ENCODE results near the gene JCAD.
A peak's percentile ranks its signal among the peaks of the same experiment; 100 is the strongest.
"Not testable (repeated sequence)": the region's sequence is repeated elsewhere in the genome, so short reads cannot be mapped to it uniquely, and the experiment has no call there.

JCAD gene

GRCh38 chr10:30027057-30028005, 32.1 kb downstream of the JCAD start:
- DNase-seq (ENCODE audit: extremely low read depth in 1 of 2, low read depth in 1 of 2) = peak; percentile 59 to 66

GRCh38 chr10:30026578-30026977, 32.8 kb downstream of the JCAD start:
- DNase-seq (ENCODE audit: extremely low read depth in 1 of 2, low read depth in 1 of 2) = no peak

- DNase-seq (ENCODE audit: extremely low read depth in 1 of 2, low read depth in 1 of 2) = no peak
Measured at GRCh38 chr10:30026080-30026479, 33.3 kb downstream of the JCAD start.

GRCh38 chr10:30025428-30025827, 34.0 kb downstream of the JCAD start:
- DNase-seq (ENCODE audit: extremely low read depth in 1 of 2, low read depth in 1 of 2) = not testable (repeated sequence)

- DNase-seq (ENCODE audit: extremely low read depth in 1 of 2, low read depth in 1 of 2) = no peak
Measured at GRCh38 chr10:30022590-30022989, 36.8 kb downstream of the JCAD start.

GRCh38 chr10:30019468-30019867, 39.9 kb downstream of the JCAD start:
- no peak for DNase-seq (ENCODE audit: extremely low read depth in 1 of 2, low read depth in 1 of 2)

- DNase-seq (ENCODE audit: extremely low read depth in 1 of 2, low read depth in 1 of 2) = no peak
Measured at GRCh38 chr10:30018496-30018895, 40.9 kb downstream of the JCAD start.

- no peak for DNase-seq (ENCODE audit: extremely low read depth in 1 of 2, low read depth in 1 of 2)
Measured at GRCh38 chr10:30017966-30018365, 41.4 kb downstream of the JCAD start.

- DNase-seq (ENCODE audit: extremely low read depth in 1 of 2, low read depth in 1 of 2) = no peak
Measured at GRCh38 chr10:30017556-30017955, 41.8 kb downstream of the JCAD start.

GRCh38 chr10:30014511-30014910, 44.9 kb downstream of the JCAD start:
- DNase-seq (ENCODE audit: extremely low read depth in 1 of 2, low read depth in 1 of 2) = no peak

GRCh38 chr10:30013757-30014156, 45.6 kb downstream of the JCAD start:
- DNase-seq (ENCODE audit: extremely low read depth in 1 of 2, low read depth in 1 of 2) = no peak

- no peak for DNase-seq (ENCODE audit: extremely low read depth in 1 of 2, low read depth in 1 of 2)
Measured at GRCh38 chr10:30011956-30012647, 47.3 kb downstream of the JCAD start.

GRCh38 chr10:30011396-30011795, 48.0 kb downstream of the JCAD start:
- DNase-seq (ENCODE audit: extremely low read depth in 1 of 2, low read depth in 1 of 2) = no peak

- no peak for DNase-seq (ENCODE audit: extremely low read depth in 1 of 2, low read depth in 1 of 2)
Measured at GRCh38 chr10:30007406-30007805, 52.0 kb downstream of the JCAD start.

- no peak for DNase-seq (ENCODE audit: extremely low read depth in 1 of 2, low read depth in 1 of 2)
Measured at GRCh38 chr10:30006410-30006809, 53.0 kb downstream of the JCAD start.

GRCh38 chr10:30005116-30005515, 54.3 kb downstream of the JCAD start:
- not testable (repeated sequence) for DNase-seq (ENCODE audit: extremely low read depth in 1 of 2, low read depth in 1 of 2)

GRCh38 chr10:30002426-30003266, 56.7 kb downstream of the JCAD start:
- peak; percentile 12 to 23 for DNase-seq (ENCODE audit: extremely low read depth in 1 of 2, low read depth in 1 of 2)

GRCh38 chr10:30000802-30001571, 58.4 kb downstream of the JCAD start:
- no peak for DNase-seq (ENCODE audit: extremely low read depth in 1 of 2, low read depth in 1 of 2)

- peak; percentile 38 to 52 for DNase-seq (ENCODE audit: extremely low read depth in 1 of 2, low read depth in 1 of 2)
Measured at GRCh38 chr10:29998142-29998808, 61.1 kb downstream of the JCAD start.

GRCh38 chr10:29994811-29995210, 64.6 kb downstream of the JCAD start:
- no peak for DNase-seq (ENCODE audit: extremely low read depth in 1 of 2, low read depth in 1 of 2)
